HG02870 (cell line): ENCODE results near the gene FAM181A.

Experiments used
- ATAC-seq: cut with Tn5 transposase; IDR thresholded peaks from one replicate; pipeline ENCODE4 v1.9.1; 2021; ENCODE audit warnings: mild to moderate bottlenecking, moderate library complexity; ENCODE audit not compliant: unreplicated experiment

FAM181A gene

GRCh38 chr14:93926873-93927799, at the start of gene FAM181A:
FAM181A (plus strand) TSS chr14:93927344; CDS start chr14:93928286, 942 bp downstream.
- no peak for ATAC-seq

GRCh38 chr14:93878212-93878611, 48.9 kb upstream of the FAM181A start:
- ATAC-seq: no peak

- no peak for ATAC-seq
Measured at GRCh38 chr14:93878871-93879270, 48.3 kb upstream of the FAM181A start.

GRCh38 chr14:93879362-93879983, 47.7 kb upstream of the FAM181A start:
- ATAC-seq: no peak

GRCh38 chr14:93880021-93880820, 46.9 kb upstream of the FAM181A start:
- ATAC-seq: no peak

- no peak for ATAC-seq
Measured at GRCh38 chr14:93884950-93885349, 42.2 kb upstream of the FAM181A start.

GRCh38 chr14:93888995-93889394, 38.1 kb upstream of the FAM181A start:
- ATAC-seq: no peak

- ATAC-seq: no peak
Measured at GRCh38 chr14:93889739-93890483, 37.2 kb upstream of the FAM181A start.

GRCh38 chr14:93891756-93892504, 35.2 kb upstream of the FAM181A start:
- ATAC-seq: no peak

- ATAC-seq: no peak
Measured at GRCh38 chr14:93892505-93892839, 34.7 kb upstream of the FAM181A start.

- no peak for ATAC-seq
Measured at GRCh38 chr14:93892923-93893558, 34.1 kb upstream of the FAM181A start.

GRCh38 chr14:93893661-93894261, 33.4 kb upstream of the FAM181A start:
- ATAC-seq: no peak

- ATAC-seq: no peak
Measured at GRCh38 chr14:93895023-93895604, 32.0 kb upstream of the FAM181A start.

- no peak for ATAC-seq
Measured at GRCh38 chr14:93897476-93897845, 29.7 kb upstream of the FAM181A start.

GRCh38 chr14:93898081-93898611, 29.0 kb upstream of the FAM181A start:
- no peak for ATAC-seq

- no peak for ATAC-seq
Measured at GRCh38 chr14:93898731-93899130, 28.4 kb upstream of the FAM181A start.

GRCh38 chr14:93901813-93902212, 25.3 kb upstream of the FAM181A start:
- ATAC-seq: no peak

- no peak for ATAC-seq
Measured at GRCh38 chr14:93902619-93903307, 24.4 kb upstream of the FAM181A start.
